Kidney capillary endothelial cell (primary cell): Measurements from ENCODE around the gene INAFM1.
"Not testable (repeated sequence)": the region's sequence is repeated elsewhere in the genome, so short reads cannot be mapped to it uniquely, and the experiment has no call there.

Source experiments
- DNase-seq: peaks from one replicate; pipeline ENCODE4 v3.0.0-alpha.2; 2018; ENCODE audit warnings: low spot score

The INAFM1 gene

GRCh38 chr19:47240996-47241918, 33.4 kb upstream of the INAFM1 start:
- peak; percentile 50 for DNase-seq

- no peak for DNase-seq
Measured at GRCh38 chr19:47241919-47242577, 32.6 kb upstream of the INAFM1 start.

GRCh38 chr19:47243364-47243775, 31.3 kb upstream of the INAFM1 start:
- DNase-seq: no peak

- peak; percentile 97 for DNase-seq
Measured at GRCh38 chr19:47243776-47244547, 30.7 kb upstream of the INAFM1 start.

GRCh38 chr19:47247308-47247990, 27.2 kb upstream of the INAFM1 start:
- DNase-seq: peak; percentile 63

- not testable (repeated sequence) for DNase-seq
Measured at GRCh38 chr19:47253016-47253415, 21.7 kb upstream of the INAFM1 start.

GRCh38 chr19:47253467-47253881, 21.2 kb upstream of the INAFM1 start:
- no peak for DNase-seq

- no peak for DNase-seq
Measured at GRCh38 chr19:47253970-47254369, 20.7 kb upstream of the INAFM1 start.

GRCh38 chr19:47255879-47256692, 18.6 kb upstream of the INAFM1 start, which contains the start of gene CCDC9:
CCDC9 (plus strand) TSS chr19:47256525; CDS start chr19:47258401, 1,876 bp downstream.
- peak; percentile 90 for DNase-seq

GRCh38 chr19:47256693-47257410, 17.8 kb upstream of the INAFM1 start:
- DNase-seq: peak; percentile 98

GRCh38 chr19:47257411-47258169, 17.1 kb upstream of the INAFM1 start:
- no peak for DNase-seq

- DNase-seq: no peak
Measured at GRCh38 chr19:47258434-47258833, 16.3 kb upstream of the INAFM1 start.

GRCh38 chr19:47258895-47259555, 15.7 kb upstream of the INAFM1 start:
- no peak for DNase-seq

GRCh38 chr19:47260476-47260875, 14.2 kb upstream of the INAFM1 start:
- no peak for DNase-seq

- not testable (repeated sequence) for DNase-seq
Measured at GRCh38 chr19:47261946-47262793, 12.5 kb upstream of the INAFM1 start.

GRCh38 chr19:47264629-47265028, 10.1 kb upstream of the INAFM1 start:
- no peak for DNase-seq

- no peak for DNase-seq
Measured at GRCh38 chr19:47266401-47266941, 8.2 kb upstream of the INAFM1 start.

GRCh38 chr19:47267350-47267759, 7.3 kb upstream of the INAFM1 start:
- DNase-seq: no peak
